Cardiac muscle cell (in vitro differentiated cells and primary cell): Measurements from ENCODE around the gene FABP6. TPM values are rescaled to one million over a fixed set of nuclear protein-coding genes. Genes with fewer than 3 reads are reported as not detected.
A peak's percentile ranks its signal among the peaks of the same experiment; 100 is the strongest.
"Not testable (repeated sequence)": the region's sequence is repeated elsewhere in the genome, so short reads cannot be mapped to it uniquely, and the experiment has no call there.

Source experiments
- DNase-seq, 2 donors: peaks; one replicate each; pipeline versions ENCODE4 v3.0.0 to v3.0.0-alpha.2; 2010 to 2017; ENCODE audit warnings: low read depth in 1 of 2, low spot score in 1 of 2
- H3K27ac ChIP-seq: fragments of 200-600 bp; sonication (generic); 2 replicates; pipeline ENCODE4 v1.5.1; 2016
- H3K27me3 ChIP-seq: fragments of 200-600 bp; sonication (generic); 2 replicates; pipeline ENCODE4 v1.6.0; 2016; ENCODE audit warnings: control low read depth
- H3K36me3 ChIP-seq: fragments of 200-600 bp; sonication (generic); 2 replicates; pipeline ENCODE4 v1.5.1; 2016; ENCODE audit warnings: control low read depth
- H3K4me1 ChIP-seq: fragments of 200-600 bp; sonication (generic); 2 replicates; pipeline ENCODE4 v1.8.1; 2017; ENCODE audit warnings: low read depth, mild to moderate bottlenecking, mixed run types
- H3K4me3 ChIP-seq: fragments of 200-600 bp; sonication (generic); 2 replicates; pipeline ENCODE4 v1.5.1; 2016; ENCODE audit warnings: mild to moderate bottlenecking
- H3K9me3 ChIP-seq: fragments of 200-600 bp; sonication (generic); 2 replicates; pipeline ENCODE4 v1.5.1; 2017; ENCODE audit warnings: low read depth, mild to moderate bottlenecking, control low read depth
- CTCF ChIP-seq: IDR thresholded peaks from 2 replicates; pipeline ENCODE4 v1.5.1; 2012; ENCODE audit warnings: low read depth, mild to moderate bottlenecking, low read length
- polyA plus RNA-seq: library from polyadenylated mRNA; unstranded; fragments of >200 nt; fragmentation: Nextera tagmentation; extraction: Ambion mirVana; gene quantifications from 2 replicates; pipeline ENCODE4 v1.2.1, GENCODE V29; 2016
- total RNA-seq: library from RNA; depleted of rRNA; stranded (reverse); fragments of >200 nt; gene quantifications from 2 replicates; pipeline ENCODE4 v1.2.3, GENCODE V29; 2016

Gene FABP6
- total and polyA plus RNA-seq, 2 experiments from 2014 or later: 0.34 TPM; not detected in 1

GRCh38 chr5:160186480-160186879, 42.8 kb upstream of the FABP6 start:
- Histone ChIP-seq H3K4me1 (peaks cover 5% of the 10 kb centered on the region), H3K27ac (no peak overlapping the region), H3K27me3 (no peaks in the 10 kb centered on the region), H3K9me3 (no peaks in the 10 kb centered on the region), H3K36me3 (no peaks in the 10 kb centered on the region), H3K4me3 (no peak overlapping the region)
- TF ChIP-seq CTCF: no peak
- DNase-seq: no peak

- no peak for DNase-seq
- Histone ChIP-seq H3K9me3 (no peaks in the 10 kb centered on the region), H3K27ac (no peak overlapping the region), H3K4me3 (no peak overlapping the region), H3K36me3 (no peaks in the 10 kb centered on the region), H3K27me3 (no peaks in the 10 kb centered on the region), H3K4me1 (peaks cover 5% of the 10 kb centered on the region)
- no peak for TF ChIP-seq CTCF
These were observed 42.2 kb upstream of the FABP6 start for GRCh38 chr5:160187091-160187490.

GRCh38 chr5:160188141-160189015, 40.9 kb upstream of the FABP6 start:
- Histone ChIP-seq H3K27ac (peak overlapping the region; percentile 80), H3K9me3 (no peaks in the 10 kb centered on the region), H3K4me1 (peaks cover 5% of the 10 kb centered on the region), H3K27me3 (no peaks in the 10 kb centered on the region), H3K36me3 (no peaks in the 10 kb centered on the region), H3K4me3 (peak overlapping the region; percentile 16)
- DNase-seq: peak; percentile 76 to 88
- no peak for TF ChIP-seq CTCF

GRCh38 chr5:160192424-160192823, 36.9 kb upstream of the FABP6 start:
- Histone ChIP-seq H3K4me1 (peaks cover 10% of the 10 kb centered on the region), H3K9me3 (no peaks in the 10 kb centered on the region), H3K36me3 (no peaks in the 10 kb centered on the region), H3K27me3 (no peaks in the 10 kb centered on the region), H3K27ac (no peak overlapping the region), H3K4me3 (no peak overlapping the region)
- no peak for DNase-seq
- TF ChIP-seq CTCF: no peak

- not testable (repeated sequence) for H3K4me3 ChIP-seq, H3K27me3 ChIP-seq, DNase-seq, H3K27ac ChIP-seq, H3K36me3 ChIP-seq, H3K9me3 ChIP-seq
- peaks cover 17% of the 10 kb centered on the region for H3K4me1 ChIP-seq
These were observed 36.2 kb upstream of the FABP6 start for GRCh38 chr5:160193076-160193475.

- not testable (repeated sequence) for DNase-seq, H3K27ac ChIP-seq, H3K4me3 ChIP-seq, H3K9me3 ChIP-seq, H3K36me3 ChIP-seq, H3K27me3 ChIP-seq
- peaks cover 21% of the 10 kb centered on the region for H3K4me1 ChIP-seq
These were observed 35.5 kb upstream of the FABP6 start for GRCh38 chr5:160193790-160194189.
